HG02759 (cell line): ENCODE measurements around the gene PSMB10.
"Not testable (repeated sequence)": the region's sequence is repeated elsewhere in the genome, so short reads cannot be mapped to it uniquely, and the experiment has no call there.

Experiments used
- ATAC-seq: cut with Tn5 transposase; IDR thresholded peaks from one replicate; pipeline ENCODE4 v1.9.1; 2021; ENCODE audit warnings: mild to moderate bottlenecking, moderate library complexity; ENCODE audit not compliant: unreplicated experiment

Gene PSMB10

DNA sequence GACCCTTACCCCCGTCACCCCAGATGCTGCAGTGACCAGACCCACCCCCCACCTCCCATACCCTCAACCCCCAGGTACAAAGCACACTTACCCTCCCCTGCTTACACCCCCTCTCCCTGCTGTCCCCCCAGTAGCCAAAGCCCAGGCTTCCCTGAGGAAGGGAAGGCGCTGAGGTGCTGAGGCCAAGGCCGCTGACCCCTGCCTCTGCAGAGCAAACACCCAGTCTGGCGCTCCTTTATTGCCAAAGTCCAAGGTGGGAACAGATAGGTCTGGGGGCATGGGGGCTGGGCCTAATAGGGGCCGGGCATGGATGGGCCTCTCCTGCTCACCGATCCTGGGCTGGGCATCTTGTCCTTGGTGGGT lies 6.6 kb upstream of the PSMB10 start:
- ATAC-seq = no peak

DNA sequence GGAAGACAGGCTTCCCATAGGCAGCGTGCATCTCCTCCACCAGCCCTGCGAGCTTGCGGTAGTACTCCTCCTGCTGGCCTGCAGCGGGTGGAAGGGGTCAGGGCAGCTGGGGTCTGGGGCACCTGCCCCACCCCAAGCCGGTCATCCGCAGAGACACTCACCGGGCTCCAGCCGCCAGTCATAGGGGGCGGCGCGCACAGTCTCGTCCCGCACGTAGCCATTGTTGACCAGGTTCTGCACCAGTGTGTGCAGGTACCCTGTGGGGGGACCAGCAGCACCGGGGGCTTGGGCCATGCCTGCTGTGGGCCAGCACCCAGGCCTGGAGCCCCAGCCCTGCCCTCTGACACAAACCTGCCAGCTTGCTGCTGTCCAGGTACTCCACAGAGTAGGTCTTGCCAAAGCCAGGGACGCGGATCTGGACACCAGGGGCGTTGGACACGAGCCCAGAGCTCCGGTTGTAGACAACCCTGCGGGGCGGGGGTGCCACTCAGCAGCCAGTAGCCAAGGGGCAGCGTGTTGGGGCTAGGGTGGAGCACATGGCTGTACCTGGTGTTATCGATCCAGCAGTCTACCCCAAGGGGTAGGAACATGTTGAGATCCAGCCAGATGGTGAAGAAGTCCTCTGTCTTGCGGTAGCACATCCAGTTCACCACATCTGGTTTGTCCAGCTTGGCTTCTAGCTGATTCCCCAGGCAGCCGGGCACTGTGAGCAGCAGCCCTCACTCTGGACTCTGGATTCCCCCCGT lies 6.0 kb upstream of the PSMB10 start:
- ATAC-seq = no peak

DNA sequence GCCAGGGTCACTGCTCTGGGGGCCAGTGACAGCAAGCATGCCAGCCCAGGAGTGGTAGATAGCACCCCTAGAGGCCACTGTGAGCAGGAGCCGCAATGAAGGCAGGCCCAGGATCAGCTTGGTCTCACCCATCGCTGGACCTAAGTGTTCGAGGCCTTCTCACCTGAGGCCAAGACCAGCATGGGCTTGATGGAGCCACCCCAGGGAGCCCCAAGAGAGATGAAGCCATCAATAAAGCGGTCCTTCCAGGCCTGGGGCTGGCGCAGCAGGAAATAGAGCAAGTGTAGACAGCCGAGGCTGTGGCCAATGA lies 5.5 kb upstream of the PSMB10 start:
- ATAC-seq = no peak

DNA sequence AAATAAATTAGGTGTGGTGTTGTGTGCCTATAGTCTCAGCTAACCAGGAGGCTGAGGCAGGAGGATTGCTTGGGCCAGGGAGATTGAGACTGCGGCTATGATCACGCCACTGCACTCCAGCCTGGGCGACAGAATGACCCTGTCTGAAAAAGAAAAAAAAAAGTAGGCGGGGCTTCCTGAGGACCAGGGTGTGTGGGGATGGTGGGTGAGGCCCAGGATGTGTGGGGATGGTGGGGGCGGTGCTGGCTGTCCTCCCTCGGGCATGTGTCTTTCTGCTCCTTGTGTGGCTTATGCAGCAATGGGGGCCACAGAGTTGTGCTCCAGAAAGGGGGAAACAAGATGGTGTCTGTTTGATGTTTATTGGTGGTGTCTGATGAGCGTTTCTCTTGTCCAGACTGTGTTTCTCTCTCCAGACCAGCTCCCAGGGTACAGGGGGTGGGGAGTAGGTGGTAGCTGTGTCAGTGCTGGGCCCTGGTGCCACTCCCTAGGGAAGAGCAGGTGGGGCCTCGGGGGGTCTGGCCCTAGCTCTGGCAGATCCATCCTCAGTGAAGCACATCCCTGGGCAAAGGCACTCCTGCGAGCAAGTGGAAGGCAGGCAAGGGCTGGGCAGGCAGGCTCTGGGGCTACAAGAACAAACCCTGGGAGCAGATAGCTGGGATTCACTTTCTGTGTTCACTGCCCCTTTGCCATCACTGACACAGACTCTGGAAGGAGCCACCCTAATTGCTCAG lies 5.0 kb upstream of the PSMB10 start:
- ATAC-seq = no peak

DNA sequence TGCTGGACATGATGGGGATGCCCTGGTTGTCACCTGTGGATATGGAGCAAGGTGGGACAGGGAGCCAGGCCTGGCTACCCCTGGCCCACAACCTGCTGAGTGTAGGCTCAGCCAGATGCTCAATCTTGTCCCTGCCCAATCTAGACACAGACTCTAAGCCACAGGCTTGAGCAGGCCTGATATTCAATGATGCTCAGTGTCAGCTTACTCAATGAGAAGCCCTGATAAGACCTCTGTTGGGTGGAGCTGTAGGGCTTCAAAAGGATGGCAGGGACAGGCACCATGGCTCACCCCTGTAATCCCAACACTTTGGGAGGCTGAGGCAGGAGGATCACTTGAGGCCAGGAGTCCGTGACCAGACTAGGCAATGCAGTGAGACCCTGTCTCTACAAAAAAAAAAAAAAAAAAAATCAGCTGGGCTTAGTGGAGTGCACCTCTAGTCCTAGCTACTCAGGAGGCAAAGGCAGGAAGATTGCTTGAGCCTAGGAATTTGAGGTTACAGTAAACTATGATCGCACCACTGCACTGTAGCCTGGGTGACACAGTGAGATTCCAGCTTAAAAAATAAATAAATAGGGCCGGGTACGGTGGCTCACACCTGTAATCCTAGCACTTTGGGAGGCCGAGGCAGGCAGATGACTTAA lies 3.9 kb upstream of the PSMB10 start:
- ATAC-seq = no peak

DNA sequence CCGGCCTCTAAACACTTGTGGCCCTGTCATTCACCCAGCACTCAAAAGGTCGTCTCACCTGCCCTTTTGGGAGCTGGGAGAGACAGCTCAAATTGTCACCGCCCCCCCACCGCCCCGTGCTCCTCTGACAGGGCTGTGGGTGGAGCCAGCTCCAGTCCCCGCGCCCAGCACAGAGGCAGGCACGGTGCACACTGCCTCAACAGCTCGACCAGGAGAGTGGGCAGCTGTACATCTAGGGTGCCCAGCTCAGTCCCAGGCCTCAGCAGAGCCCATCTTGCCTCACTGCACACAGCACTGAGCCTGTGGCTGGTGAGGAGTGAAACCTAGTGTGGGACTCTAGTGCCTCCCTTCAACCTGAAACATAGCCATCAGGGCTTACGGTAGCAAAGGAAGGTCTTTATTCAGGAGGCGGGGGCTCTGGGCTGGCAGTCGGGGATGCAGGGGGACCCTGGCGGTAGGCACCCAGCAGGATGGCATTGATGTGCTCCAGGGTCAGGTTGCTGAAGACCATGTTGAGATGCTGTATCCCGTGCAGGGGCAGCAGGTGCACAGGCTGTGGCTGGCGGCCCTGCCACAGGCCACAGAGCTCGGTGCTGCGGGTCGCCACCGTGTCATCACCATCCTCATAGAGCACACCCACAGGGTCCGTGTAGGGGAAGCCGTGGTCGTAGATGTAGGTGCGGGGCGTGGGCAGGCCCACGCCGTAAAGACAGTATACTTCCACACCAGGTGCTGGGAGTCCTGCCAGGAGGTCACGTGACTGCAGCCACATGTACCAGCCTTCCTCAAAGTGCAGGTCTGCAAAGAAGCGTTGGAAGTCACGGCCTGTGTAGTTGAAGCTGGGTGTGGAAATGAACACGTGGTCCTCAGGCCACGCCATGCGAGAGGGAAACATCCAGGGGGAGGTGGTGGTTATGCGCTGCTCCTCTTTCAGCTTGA lies 3.1 kb upstream of the PSMB10 start:
- ATAC-seq = no peak

DNA sequence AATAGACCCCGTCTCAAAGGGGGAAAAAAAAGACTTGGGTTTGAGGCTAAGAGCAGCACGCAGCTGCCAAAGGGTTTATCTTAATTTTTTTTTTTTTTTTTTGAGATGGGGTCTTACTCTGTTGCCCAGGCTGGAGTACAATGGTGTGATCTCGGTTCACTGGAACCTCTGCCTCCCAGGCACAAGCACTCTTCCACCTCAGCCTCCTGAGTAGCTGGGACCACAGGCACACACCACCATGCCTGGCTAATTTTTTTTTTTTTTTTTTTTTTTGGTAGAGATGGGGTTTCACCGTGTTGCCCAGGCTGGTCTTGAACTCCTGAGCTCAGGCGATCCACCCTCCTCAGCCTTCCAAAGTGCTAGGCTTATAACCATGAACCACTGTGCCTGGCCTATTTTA lies 1.1 kb upstream of the PSMB10 start:
- not testable (repeated sequence) for ATAC-seq

DNA sequence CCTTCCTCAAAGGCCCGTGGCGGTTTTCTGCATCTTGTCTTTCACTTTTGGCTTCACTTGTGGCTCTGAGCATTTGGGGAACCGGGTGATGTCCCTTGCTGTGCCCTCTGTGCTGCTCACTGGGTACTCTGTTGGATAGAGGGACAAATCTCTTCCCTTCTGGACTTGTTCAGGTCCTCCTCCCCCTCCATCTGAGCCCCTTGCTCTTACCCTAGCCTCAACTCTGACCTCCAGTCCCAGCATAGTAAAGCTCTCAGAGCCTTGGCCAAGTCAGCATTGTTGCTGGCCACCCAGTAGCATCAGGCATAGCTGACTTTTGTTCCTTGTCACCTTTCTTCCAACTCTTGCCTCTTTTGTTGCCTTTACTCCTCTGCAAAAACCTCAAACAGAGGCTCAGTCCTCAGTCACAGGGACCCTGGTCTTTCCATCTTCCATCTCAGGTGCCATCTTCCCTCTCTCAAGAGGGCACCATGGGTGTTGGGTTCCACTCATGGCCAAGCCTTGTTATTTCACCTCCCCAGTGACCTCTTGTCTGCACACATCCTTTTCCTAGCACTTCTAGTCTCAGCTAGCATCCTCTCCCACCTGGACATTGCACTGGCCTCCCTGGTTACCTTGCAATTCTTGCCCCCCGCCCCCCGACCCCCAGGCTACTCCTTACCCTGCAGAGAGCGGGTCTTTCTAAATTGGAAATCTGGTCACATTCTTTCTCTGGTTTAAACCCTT lies 393 bp upstream of the PSMB10 start:
- no peak for ATAC-seq

- ATAC-seq = peak; percentile 93
Observed at GRCh38 chr16:67935402-67936123, 1.1 kb downstream of the PSMB10 start.

DNA sequence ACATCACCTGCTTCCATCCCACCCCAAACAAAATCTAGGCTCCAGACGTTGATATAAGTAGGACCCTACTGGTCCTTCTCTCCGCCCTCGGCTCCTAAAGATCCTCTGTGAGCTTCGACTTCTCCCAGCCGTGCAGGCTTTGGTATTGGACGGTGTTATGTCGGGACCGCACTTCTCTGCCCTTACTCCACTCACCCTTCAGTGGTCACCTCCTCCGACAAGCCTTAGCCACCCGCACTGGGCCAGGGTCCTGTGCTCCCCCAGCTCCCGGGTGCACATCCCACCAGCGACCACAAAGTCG lies 1.6 kb downstream of the PSMB10 start:
- no peak for ATAC-seq

GRCh38 chr16:67934306-67935100 lies 2.1 kb downstream of the PSMB10 start:
- no peak for ATAC-seq

- no peak for ATAC-seq
Observed at GRCh38 chr16:67933805-67934204, 2.8 kb downstream of the PSMB10 start.

DNA sequence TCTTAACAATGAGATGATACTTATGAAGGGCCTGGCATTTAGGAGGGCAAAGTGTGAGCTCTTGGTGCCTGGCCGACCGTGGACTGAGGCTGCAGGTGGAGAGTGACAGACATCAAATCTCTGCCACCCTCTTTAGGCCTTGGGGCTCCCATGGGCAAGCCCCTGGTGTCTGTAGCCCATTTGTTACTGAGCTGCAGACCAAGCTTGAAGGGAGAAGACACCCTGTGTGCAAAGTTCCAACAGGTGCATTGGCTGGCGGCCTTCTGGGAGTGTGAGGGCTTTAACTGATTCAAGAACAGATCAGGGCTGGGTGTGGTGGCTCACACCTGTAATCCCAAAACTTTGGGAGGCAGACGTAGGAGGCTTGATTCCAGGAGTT lies 4.2 kb downstream of the PSMB10 start:
- no peak for ATAC-seq

DNA sequence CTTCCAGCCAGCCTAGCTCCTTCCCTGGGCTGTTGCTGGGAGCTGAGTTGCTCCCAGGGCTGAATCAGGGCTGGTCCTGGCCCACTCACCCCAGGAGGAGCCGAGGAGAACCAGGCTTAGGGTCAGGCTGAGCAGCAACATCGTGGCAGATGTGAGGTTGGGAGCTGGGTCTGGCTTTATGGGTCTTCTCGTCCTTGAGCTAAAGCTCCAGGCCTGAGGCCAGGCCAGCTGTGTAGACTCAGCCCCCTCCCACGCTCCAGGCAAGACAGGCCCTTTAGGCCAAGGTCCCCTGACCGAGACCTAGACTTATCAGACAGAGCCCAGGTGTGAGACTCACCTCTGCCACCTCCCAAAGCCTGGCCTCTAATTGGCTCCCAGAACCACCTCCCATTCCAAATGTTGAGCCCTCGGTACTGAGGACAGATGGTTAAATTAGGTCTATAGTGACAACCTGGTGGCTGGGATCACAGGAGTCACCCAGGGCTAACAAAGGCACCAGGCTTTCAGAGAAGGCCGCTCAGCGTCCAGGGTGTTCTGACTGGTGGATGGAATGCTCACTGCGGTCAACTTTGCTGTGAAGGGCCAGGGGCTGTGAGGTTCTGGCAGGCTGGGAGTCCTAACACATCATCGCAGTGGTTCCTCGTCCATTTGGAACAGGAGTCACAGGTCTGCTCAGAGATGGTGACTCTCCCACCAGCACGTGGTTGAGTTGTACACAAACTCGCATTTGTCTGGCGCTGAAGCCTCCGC lies 4.8 kb downstream of the PSMB10 start, which contains the start of gene CTRL:
Gene CTRL (minus strand): TSS at position 151 of the 750 bp plus-strand sequence. CDS start 10 bp downstream, at position 141.
- ATAC-seq = no peak

- no peak for ATAC-seq
Observed at GRCh38 chr16:67930678-67931211, 5.9 kb downstream of the PSMB10 start.

- no peak for ATAC-seq
Observed at GRCh38 chr16:67930191-67930590, 6.5 kb downstream of the PSMB10 start.

- ATAC-seq = peak; percentile 69
Observed at GRCh38 chr16:67928561-67929364, 7.9 kb downstream of the PSMB10 start.
